Stomach smooth muscle (tissue), 2 donors: Measurements from ENCODE around the gene TCAF1.
A peak's percentile ranks its signal among the peaks of the same experiment; 100 is the strongest.
"Not testable (repeated sequence)": the region's sequence is repeated elsewhere in the genome, so short reads cannot be mapped to it uniquely, and the experiment has no call there.

Source experiments
- H3K27ac ChIP-seq: one replicate; pipeline ENCODE4 v1.7.0; 2013; ENCODE audit warnings: mild to moderate bottlenecking, low read length, inconsistent platforms
- H3K27me3 ChIP-seq, 2 donors: one replicate each; pipeline ENCODE4 v1.7.0; 2013; ENCODE audit warnings: low read length in 2 of 2; ENCODE audit not compliant: insufficient read depth in 2 of 2, control insufficient read depth in 1 of 2
- H3K36me3 ChIP-seq, 2 donors: one replicate each; pipeline ENCODE4 v1.7.0; 2013; ENCODE audit warnings: low read length in 2 of 2; ENCODE audit not compliant: control insufficient read depth in 2 of 2, insufficient read depth in 2 of 2
- H3K4me1 ChIP-seq: one replicate; pipeline ENCODE4 v1.7.0; 2013; ENCODE audit warnings: low read length; ENCODE audit not compliant: control insufficient read depth, insufficient read depth
- H3K4me3 ChIP-seq, 2 donors: one replicate each; pipeline ENCODE4 v1.7.0; 2013; ENCODE audit warnings: low read length in 2 of 2
- H3K9ac ChIP-seq, 2 donors: one replicate each; pipeline ENCODE4 v1.7.0; 2013; ENCODE audit warnings: low read length in 2 of 2, mild to moderate bottlenecking in 1 of 2
- H3K9me3 ChIP-seq, 2 donors: one replicate each; pipeline ENCODE4 v1.7.0; 2013; ENCODE audit warnings: low read length in 2 of 2; ENCODE audit not compliant: control insufficient read depth in 2 of 2
- donor health status: healthy.
- donor health status: Pancreatic carcinoma.

TCAF1 gene

DNA sequence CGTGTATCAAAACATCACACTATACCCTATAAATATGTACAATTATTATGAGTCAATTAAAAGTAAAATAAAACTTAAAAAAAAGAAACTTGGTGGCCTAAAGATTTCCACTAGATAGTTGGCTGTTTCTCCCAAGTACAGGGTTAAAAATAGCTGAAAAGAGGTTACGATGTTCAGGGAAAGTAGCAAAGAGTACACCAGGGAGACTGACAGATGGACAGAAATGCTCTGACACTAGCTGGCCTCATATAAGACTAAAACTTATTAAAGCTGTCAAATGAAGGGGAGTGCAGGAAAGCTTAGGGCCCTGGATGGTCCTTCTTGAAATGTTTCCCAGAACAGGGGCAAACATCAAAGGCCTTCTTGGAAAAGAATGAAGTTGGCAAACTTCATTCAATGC, 51.3 kb downstream of the TCAF1 start:
- H3K27ac ChIP-seq = no peak overlapping the region
- H3K4me3 ChIP-seq = no peak overlapping the region
- H3K9me3 ChIP-seq = no peaks in the 10 kb centered on the region
- H3K4me1 ChIP-seq = no peaks in the 10 kb centered on the region
- H3K9ac ChIP-seq = no peak overlapping the region
- no peaks in the 10 kb centered on the region for H3K36me3 ChIP-seq
- no peaks in the 10 kb centered on the region for H3K27me3 ChIP-seq

DNA sequence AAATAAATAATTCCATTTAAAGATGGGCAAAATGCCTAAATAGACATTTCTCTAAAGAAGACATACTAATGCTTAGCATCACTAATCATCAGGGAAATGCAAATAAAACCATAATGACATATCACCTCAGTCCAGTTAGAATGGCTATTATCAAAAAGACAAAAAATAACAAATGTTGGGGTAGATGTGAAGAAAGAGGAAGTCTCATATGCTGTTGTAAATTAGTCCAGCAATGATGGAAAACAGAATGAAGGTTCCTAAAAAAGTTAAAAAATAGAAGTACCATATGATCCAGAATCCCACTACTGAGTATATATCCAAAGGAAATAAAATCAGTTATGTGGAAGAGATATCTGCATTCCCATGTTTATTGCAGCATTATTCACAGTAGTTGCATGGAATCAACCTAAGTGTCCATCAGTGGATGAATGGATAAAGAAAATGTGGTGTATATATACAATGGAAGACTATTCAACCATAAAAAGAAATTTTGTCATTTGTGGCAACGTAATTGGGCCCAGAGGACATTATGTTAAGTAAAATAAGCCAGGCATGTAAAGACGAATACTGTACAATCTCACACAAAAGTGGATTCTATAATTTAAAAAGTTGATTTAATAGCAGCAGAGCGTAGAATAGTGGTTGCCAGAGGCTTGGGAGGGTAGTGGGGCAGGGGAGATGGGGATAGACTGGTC, 52.0 kb downstream of the TCAF1 start:
- Histone ChIP-seq H3K9ac (no peak overlapping the region), H3K36me3 (no peaks in the 10 kb centered on the region), H3K27ac (no peak overlapping the region), H3K4me3 (no peak overlapping the region), H3K4me1 (no peaks in the 10 kb centered on the region), H3K27me3 (no peaks in the 10 kb centered on the region), H3K9me3 (no peaks in the 10 kb centered on the region)

DNA sequence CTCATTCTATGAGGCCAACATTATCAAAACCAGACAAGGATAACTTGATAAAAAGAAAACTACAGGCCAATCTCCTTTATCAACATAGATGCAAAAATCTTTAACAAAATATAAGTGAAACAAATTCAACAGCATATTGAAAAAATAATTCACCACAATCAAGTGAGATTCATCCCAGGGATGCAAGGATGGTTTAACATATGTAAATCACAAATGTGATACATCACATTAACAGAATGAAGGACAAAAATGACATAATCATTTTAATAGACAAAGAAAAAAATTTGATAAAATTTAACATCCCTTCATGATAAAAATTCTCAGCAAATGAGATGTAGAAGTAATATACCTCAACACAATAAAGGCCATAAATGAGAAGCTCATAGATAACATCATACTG, 53.8 kb downstream of the TCAF1 start:
- H3K9ac ChIP-seq = no peak overlapping the region
- H3K27ac ChIP-seq = no peak overlapping the region
- no peaks in the 10 kb centered on the region for H3K36me3 ChIP-seq
- H3K9me3 ChIP-seq = no peaks in the 10 kb centered on the region
- H3K27me3 ChIP-seq = no peaks in the 10 kb centered on the region
- H3K4me3 ChIP-seq = no peak overlapping the region
- no peaks in the 10 kb centered on the region for H3K4me1 ChIP-seq

DNA sequence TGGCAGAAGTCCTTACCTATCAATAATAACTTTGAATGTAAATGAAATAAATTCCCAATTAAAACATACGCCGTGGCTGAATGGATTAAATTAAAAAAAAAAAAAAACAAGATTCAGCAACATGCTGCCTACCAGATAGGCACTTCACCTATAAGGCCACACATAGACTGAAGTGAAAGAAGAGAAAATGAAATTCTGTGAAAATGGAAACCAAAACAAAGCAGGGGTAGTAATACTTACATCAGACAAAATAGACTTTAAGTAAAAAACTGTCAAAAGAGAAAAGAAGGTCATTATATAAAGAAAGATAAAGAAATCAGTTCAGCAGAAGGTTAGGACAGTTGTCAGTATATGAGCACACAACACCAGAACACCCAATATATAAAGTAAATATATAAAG, 55.3 kb downstream of the TCAF1 start:
- no peak overlapping the region for H3K9ac ChIP-seq
- no peaks in the 10 kb centered on the region for H3K27me3 ChIP-seq
- no peaks in the 10 kb centered on the region for H3K36me3 ChIP-seq
- no peaks in the 10 kb centered on the region for H3K4me1 ChIP-seq
- H3K4me3 ChIP-seq = no peak overlapping the region
- H3K27ac ChIP-seq = no peak overlapping the region
- H3K9me3 ChIP-seq = no peaks in the 10 kb centered on the region

DNA sequence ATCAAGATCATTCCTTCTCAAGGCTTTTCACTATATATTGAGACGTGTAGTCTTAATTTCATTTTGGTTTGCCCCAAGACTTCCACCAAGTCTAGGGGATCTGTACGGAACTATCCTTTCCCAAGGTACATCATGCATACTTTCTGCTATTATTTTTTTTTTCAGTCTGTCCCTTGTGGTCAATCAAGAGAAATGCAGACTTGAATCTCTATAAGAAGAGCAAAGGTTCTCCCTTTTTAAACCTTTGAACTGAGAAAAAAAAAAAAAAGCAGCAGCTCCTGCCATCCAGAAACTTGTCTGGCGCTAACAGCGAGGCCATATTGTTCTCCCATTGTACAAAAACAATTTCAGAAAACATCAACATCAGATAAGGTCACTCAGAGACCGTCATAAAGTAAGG, 60.3 kb downstream of the TCAF1 start:
- H3K4me1 ChIP-seq, H3K4me3 ChIP-seq, H3K27ac ChIP-seq, H3K27me3 ChIP-seq, H3K9ac ChIP-seq, H3K9me3 ChIP-seq, H3K36me3 ChIP-seq: not testable (repeated sequence)

DNA sequence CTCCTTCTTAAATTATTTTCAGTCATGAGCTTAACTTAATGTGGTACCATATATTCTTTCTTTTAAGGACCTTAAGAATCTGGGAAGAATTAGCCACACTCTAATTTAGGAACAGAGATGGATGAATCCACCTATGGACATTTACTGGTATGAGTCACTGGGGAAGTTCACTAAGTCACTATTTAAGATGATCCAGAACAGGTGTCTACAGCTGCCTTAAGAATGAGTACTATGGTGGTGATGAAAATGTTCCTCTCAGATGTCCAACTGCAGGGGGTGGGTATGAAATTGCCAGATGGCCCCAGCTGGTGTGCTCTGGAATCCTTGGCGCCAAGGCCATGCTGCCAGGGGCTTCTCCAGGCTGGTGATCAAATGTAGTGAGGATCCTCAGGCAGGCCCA, 61.9 kb downstream of the TCAF1 start:
- H3K27me3 ChIP-seq, H3K36me3 ChIP-seq, H3K4me1 ChIP-seq: not testable (repeated sequence)

DNA sequence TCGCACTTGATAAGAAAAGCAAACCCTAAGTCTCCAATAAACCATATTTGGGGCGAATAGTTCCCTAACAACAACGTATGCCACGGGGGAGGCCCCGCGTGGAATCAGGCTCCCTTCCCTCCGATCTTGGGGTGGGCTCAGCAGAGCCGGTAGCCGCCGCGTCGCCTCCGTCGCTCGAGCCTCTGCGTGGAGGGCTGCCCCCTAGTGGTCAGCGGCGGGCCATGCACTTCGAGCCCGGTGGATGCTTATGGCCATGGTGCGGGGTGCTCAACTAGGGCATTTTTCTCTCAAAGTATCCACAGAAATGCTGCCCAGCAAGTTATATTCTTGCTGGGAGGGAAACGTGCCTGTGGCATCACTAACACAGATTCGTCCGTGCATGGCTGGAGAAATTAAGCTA, 64.8 kb downstream of the TCAF1 start:
- not testable (repeated sequence) for H3K27me3 ChIP-seq, H3K4me1 ChIP-seq, H3K4me3 ChIP-seq, H3K27ac ChIP-seq, H3K36me3 ChIP-seq, H3K9me3 ChIP-seq, H3K9ac ChIP-seq

More for the DNA sequence above, 61.9 kb downstream of the TCAF1 start:
- H3K9ac ChIP-seq, H3K27ac ChIP-seq, H3K9me3 ChIP-seq, H3K4me3 ChIP-seq: not testable (repeated sequence)

DNA sequence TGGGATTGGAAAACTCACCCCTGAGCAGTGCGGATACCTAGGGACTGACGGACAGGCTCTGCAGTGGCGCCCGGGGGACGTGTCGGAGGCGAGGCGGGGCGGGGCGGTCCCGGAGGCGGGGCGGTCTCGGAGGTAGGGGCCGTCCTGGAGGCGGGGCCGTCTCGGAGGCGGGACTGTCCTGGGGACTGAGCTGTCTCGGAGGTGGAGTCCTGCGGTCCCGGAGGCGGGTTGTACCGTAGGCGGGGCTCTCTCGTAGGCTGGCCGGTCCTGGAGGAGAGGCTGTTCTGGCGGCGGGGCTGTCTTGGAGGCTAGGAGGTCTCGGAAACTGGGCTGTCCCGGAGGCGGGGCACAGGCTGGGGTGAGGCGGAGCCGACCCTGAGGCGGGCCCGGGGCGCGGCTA, 65.4 kb downstream of the TCAF1 start:
- H3K9me3 ChIP-seq, H3K27me3 ChIP-seq, H3K4me1 ChIP-seq, H3K9ac ChIP-seq, H3K27ac ChIP-seq, H3K36me3 ChIP-seq: not testable (repeated sequence)
- H3K4me3 ChIP-seq = peak overlapping the region in 1 of 2 donors; percentile 61

DNA sequence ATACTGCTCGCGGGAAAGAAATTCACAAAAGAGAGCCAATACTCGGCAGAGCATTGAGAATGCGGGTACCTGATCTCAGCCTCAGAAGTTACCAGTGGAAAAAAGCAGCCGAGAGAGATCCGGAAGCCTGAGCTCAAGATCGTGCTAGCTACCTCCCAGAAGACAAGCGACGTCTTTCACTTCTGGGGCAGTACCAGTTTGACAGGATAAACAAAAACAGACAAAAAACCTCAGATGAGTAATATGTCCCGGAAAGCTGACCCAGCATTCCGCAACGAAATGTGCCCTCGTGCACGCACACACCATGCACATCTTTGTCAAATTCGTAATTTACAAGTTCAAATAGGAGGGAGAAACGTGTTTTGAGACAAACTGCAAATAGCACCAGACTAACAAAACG, 65.9 kb downstream of the TCAF1 start:
- H3K9ac ChIP-seq, H3K27ac ChIP-seq, H3K4me3 ChIP-seq, H3K4me1 ChIP-seq, H3K9me3 ChIP-seq, H3K27me3 ChIP-seq, H3K36me3 ChIP-seq: not testable (repeated sequence)

DNA sequence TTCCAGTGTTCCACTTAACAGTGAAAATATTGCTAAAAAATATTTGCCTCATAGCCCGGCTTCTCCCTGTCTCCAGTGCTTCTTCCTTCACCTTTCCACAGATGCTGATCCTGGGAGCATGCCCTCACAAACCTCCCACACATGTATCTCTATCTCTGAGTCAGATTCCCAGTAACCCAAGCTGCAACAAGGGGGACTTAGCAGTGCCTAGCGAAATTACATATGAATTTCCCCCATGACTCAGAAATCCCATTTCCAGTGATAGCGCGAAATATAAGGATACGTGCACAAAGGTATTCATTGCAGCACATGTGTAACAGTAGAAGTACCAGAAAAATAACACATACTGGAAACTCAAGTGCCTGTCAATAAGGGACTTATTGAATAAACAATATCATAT, 75.4 kb downstream of the TCAF1 start:
- H3K4me1 ChIP-seq, H3K27me3 ChIP-seq: not testable (repeated sequence)

DNA sequence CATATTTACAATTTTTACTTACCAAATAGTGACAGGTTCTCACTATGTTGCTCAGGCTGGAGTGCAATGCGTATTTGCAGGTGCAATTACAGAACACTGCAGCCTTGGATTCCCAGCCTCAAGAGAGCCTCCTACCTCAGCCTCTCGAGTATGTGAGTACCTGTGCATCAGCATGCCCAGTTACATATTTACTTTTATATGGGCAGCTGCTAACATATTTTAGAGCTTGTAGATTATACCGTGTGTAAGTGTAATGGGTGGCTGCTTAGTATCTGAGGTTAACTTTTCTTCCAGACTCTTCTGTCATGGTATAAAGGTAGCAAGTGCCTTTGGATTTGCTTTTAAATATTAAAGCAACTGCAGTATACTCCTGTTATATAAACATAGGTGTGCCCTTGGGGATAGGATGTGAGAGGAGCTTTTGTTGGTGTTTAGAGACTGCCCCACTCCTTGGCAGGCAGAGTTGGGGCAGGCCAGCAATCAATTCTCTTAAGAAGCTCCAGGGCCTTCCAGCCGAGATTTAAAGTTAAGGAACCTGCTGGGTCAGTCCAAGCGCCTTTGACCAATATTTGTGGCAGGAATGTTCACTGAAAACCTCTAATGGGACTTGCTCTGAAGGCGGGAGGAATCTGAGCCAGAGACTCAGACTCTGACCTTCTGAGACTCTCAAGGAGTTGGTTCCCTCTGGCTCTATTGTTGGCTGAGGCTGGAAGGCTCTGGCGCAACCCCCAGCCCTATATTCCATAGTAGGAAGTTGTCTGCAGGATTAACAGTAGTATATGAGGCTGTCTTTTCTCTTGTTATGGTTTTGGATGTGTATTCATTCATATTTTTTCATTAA, 77.5 kb downstream of the TCAF1 start:
- H3K9me3 ChIP-seq, H3K4me1 ChIP-seq, H3K27me3 ChIP-seq, H3K4me3 ChIP-seq, H3K9ac ChIP-seq, H3K27ac ChIP-seq, H3K36me3 ChIP-seq: not testable (repeated sequence)

More for the DNA sequence above, 75.4 kb downstream of the TCAF1 start:
- H3K9me3 ChIP-seq, H3K4me3 ChIP-seq, H3K9ac ChIP-seq, H3K27ac ChIP-seq, H3K36me3 ChIP-seq: not testable (repeated sequence)
